Upper lobe of left lung (tissue), 4 donors: ENCODE results near the gene ZNF423.

ENCODE experiments used
- CTCF ChIP-seq, 6 experiments: fragments of 450-650 bp in 4 of 6; fragments of 200-600 bp in 2 of 6; sonication (generic) in 2 of 6; IDR thresholded peaks; one replicate each; pipeline ENCODE4 v1.5.1; 2016 to 2019; ENCODE audit warnings: antibody characterized with exemption in 6 of 6
- EP300 ChIP-seq, 4 donors: sonication (generic); formaldehyde crosslinking; IDR thresholded peaks; one replicate each; pipeline ENCODE4 v1.5.1; 2017; ENCODE audit warnings: antibody characterized with exemption in 4 of 4, control low read depth in 2 of 4
- POLR2A ChIP-seq, 4 donors: fragments of 450-650 bp; IDR thresholded peaks; one replicate each; pipeline ENCODE4 v1.5.1; 2016 to 2017; ENCODE audit warnings: antibody characterized with exemption in 4 of 4, mild to moderate bottlenecking in 2 of 4
- POLR2AphosphoS5 ChIP-seq, 2 donors: sonication (generic); formaldehyde crosslinking; IDR thresholded peaks; one replicate each; pipeline ENCODE4 v1.5.1; 2017; ENCODE audit warnings: antibody characterized with exemption in 2 of 2

DNA sequence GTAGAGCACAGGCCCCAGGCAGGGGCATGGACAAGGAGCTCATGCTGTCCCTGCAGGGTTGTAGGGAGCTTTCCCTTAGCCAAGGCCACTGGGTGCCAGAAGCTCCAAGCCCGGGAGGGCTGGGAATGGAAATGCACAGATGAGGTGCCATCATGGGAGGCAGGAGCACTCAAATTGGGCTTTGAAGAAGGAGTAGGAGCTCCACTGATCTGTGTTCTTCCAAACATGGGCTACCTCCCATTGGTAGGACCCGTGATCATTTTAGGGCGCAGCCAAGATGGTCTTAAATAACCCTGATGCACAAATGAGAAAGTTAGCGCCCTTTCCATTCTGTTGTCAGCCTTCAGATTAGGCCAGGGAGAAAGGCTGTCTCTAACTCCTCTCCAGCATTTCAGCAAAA is 201.5 kb downstream of the ZNF423 start:
- TF ChIP-seq POLR2A (IDR thresholded peaks at IDR 0.05) (no peak), CTCF (IDR thresholded peaks at IDR 0.05) (no peak), POLR2AphosphoS5 (IDR thresholded peaks at IDR 0.05) (no peak), EP300 (IDR thresholded peaks at IDR 0.05) (no peak)
